Measurements from ENCODE around the gene CLIC5. TPM values are rescaled to one million over a fixed set of nuclear protein-coding genes. Genes with fewer than 3 reads are reported as not detected.

CLIC5 gene
- total RNA-seq, 4 donors from 2014 or later: 0.56 to 1.3 (median 1.2) TPM

- WGBS, 2 donors: 50 to 60% methylated on average over 1 of the region's 1 CpG
- H3K4me1 ChIP-seq: no peaks in the 10 kb centered on the region
- no peak for DNase-seq
Measured at GRCh38 chr6:46052479-46052878, 36.8 kb upstream of the CLIC5 start.

GRCh38 chr6:46051962-46052361, 36.3 kb upstream of the CLIC5 start:
- Histone ChIP-seq H3K27me3 (no peaks in the 10 kb centered on the region), H3K27ac (no peak overlapping the region), H3K4me1 (no peaks in the 10 kb centered on the region), H3K4me3 (no peak overlapping the region), H3K36me3 (no peaks in the 10 kb centered on the region), H3K9me3 (no peaks in the 10 kb centered on the region)
- no peak for DNase-seq
- TF ChIP-seq CTCF (IDR thresholded peaks at IDR 0.05) (no peak), POLR2A (IDR thresholded peaks at IDR 0.05) (no peak)
- intact Hi-C loops (cut with DNase I): no loop called here

More at GRCh38 chr6:46052479-46052878, 36.8 kb upstream of the CLIC5 start:
- H3K36me3 ChIP-seq: no peaks in the 10 kb centered on the region
- H3K27me3 ChIP-seq: no peaks in the 10 kb centered on the region
- H3K27ac ChIP-seq: peak overlapping the region in 2 of 4 donors; percentile 4 to 67
- no peak overlapping the region for H3K4me3 ChIP-seq
- H3K9me3 ChIP-seq: no peaks in the 10 kb centered on the region
- TF ChIP-seq CTCF (IDR thresholded peaks at IDR 0.05) (no peak), POLR2A (IDR thresholded peaks at IDR 0.05) (no peak)
- intact Hi-C loops (cut with DNase I): no loop called here

- Histone ChIP-seq H3K27ac (no peak overlapping the region), H3K4me3 (no peak overlapping the region), H3K4me1 (no peaks in the 10 kb centered on the region), H3K27me3 (no peaks in the 10 kb centered on the region), H3K36me3 (no peaks in the 10 kb centered on the region), H3K9me3 (no peaks in the 10 kb centered on the region)
- no peak for TF ChIP-seq POLR2A (IDR thresholded peaks at IDR 0.05)
- TF ChIP-seq CTCF (IDR thresholded peaks at IDR 0.05): no peak
- no peak for DNase-seq
- intact Hi-C loops (cut with DNase I): no loop called here
Measured at GRCh38 chr6:46050845-46051405, 35.3 kb upstream of the CLIC5 start.

GRCh38 chr6:46048646-46049297, 33.1 kb upstream of the CLIC5 start:
- intact Hi-C loops (cut with DNase I): no loop called here
- H3K36me3 ChIP-seq: no peaks in the 10 kb centered on the region
- 75 to 78% methylated on average over 3 of the region's 3 CpGs for WGBS, 2 donors
- H3K27ac ChIP-seq: no peak overlapping the region
- H3K4me1 ChIP-seq: peaks cover 0 to 12% (median 6%) of the 10 kb centered on the region in 3 donors
- TF ChIP-seq CTCF (IDR thresholded peaks at IDR 0.05): no peak
- no peak for TF ChIP-seq POLR2A (IDR thresholded peaks at IDR 0.05)
- no peaks in the 10 kb centered on the region for H3K9me3 ChIP-seq
- H3K27me3 ChIP-seq: no peaks in the 10 kb centered on the region
- DNase-seq: no peak
- no peak overlapping the region for H3K4me3 ChIP-seq

GRCh38 chr6:46046558-46047174, 31.0 kb upstream of the CLIC5 start:
- WGBS, 2 donors: 76 to 78% methylated on average over 5 of the region's 5 CpGs
- intact Hi-C loops (cut with DNase I): no loop called here
- H3K4me3 ChIP-seq: no peak overlapping the region
- H3K27ac ChIP-seq: no peak overlapping the region
- TF ChIP-seq POLR2A (IDR thresholded peaks at IDR 0.05) (no peak), CTCF (IDR thresholded peaks at IDR 0.05) (no peak)
- peaks cover 0 to 12% (median 6%) of the 10 kb centered on the region in 3 donors for H3K4me1 ChIP-seq
- DNase-seq: no peak
- H3K9me3 ChIP-seq: no peaks in the 10 kb centered on the region
- H3K27me3 ChIP-seq: no peaks in the 10 kb centered on the region
- no peaks in the 10 kb centered on the region for H3K36me3 ChIP-seq

All from esophagus squamous epithelium (tissue), 5 donors.